Smooth muscle cell (in vitro differentiated cells): ENCODE measurements around the gene WDR73. TPM values are rescaled to one million over a fixed set of nuclear protein-coding genes. Genes with fewer than 3 reads are reported as not detected.
A peak's percentile ranks its signal among the peaks of the same experiment; 100 is the strongest.

Experiments
- DNase-seq: peaks from one replicate; lab custom pipeline; 2025; ENCODE audit not compliant: unreplicated experiment; lab: John Stamatoyannopoulos, UW
- H2AFZ ChIP-seq: fragments of 200-600 bp; sonication (generic); 2 replicates; pipeline ENCODE4 v1.6.0; 2016; ENCODE audit warnings: antibody characterized with exemption, low read depth, mild to moderate bottlenecking
- H3F3A ChIP-seq: fragments of 200-600 bp; sonication (generic); 2 replicates; pipeline ENCODE4 v1.6.0; 2017; ENCODE audit warnings: antibody characterized with exemption, low read depth
- H3K27ac ChIP-seq: fragments of 200-600 bp; sonication (generic); 2 replicates; pipeline ENCODE4 v1.5.1; 2016; ENCODE audit warnings: low read depth, mild to moderate bottlenecking
- H3K27me3 ChIP-seq: fragments of 200-600 bp; sonication (generic); 2 replicates; pipeline ENCODE4 v1.6.1; 2016; ENCODE audit warnings: low read depth, mild to moderate bottlenecking
- H3K36me3 ChIP-seq: fragments of 200-600 bp; sonication (generic); 2 replicates; pipeline ENCODE4 v1.5.1; 2016; ENCODE audit warnings: low read depth
- H3K4me1 ChIP-seq: fragments of 200-600 bp; sonication (generic); 2 replicates; pipeline ENCODE4 v1.5.1; 2016; ENCODE audit warnings: low read depth
- H3K4me2 ChIP-seq: fragments of 200-600 bp; sonication (generic); 2 replicates; pipeline ENCODE4 v1.6.0; 2016; ENCODE audit warnings: mild to moderate bottlenecking
- H3K4me3 ChIP-seq: fragments of 200-600 bp; sonication (generic); 2 replicates; pipeline ENCODE4 v1.5.1; 2016; ENCODE audit warnings: mild to moderate bottlenecking
- H3K79me2 ChIP-seq: fragments of 200-600 bp; sonication (generic); 2 replicates; pipeline ENCODE4 v1.6.0; 2016; ENCODE audit warnings: low read depth, mild to moderate bottlenecking
- H3K9ac ChIP-seq: fragments of 200-600 bp; sonication (generic); 2 replicates; pipeline ENCODE4 v1.6.0; 2016; ENCODE audit warnings: low read depth
- H3K9me3 ChIP-seq: fragments of 200-600 bp; sonication (generic); replicated peaks from 2 replicates; pipeline ENCODE4 v1.5.1; 2016; ENCODE audit warnings: low read depth
- H4K20me1 ChIP-seq: fragments of 200-600 bp; sonication (generic); 2 replicates; pipeline ENCODE4 v1.6.0; 2016; ENCODE audit warnings: low read depth
- CTCF ChIP-seq: fragments of 200-600 bp; sonication (generic); IDR thresholded peaks from 2 replicates; pipeline ENCODE4 v1.5.1; 2017; ENCODE audit warnings: borderline replicate concordance, mild to moderate bottlenecking, antibody characterized with exemption; ENCODE audit not compliant: insufficient read depth, poor library complexity, severe bottlenecking
- WGBS: methylation state at CpG from one replicate; pipeline ENCODE4 v1.1.7; 2016; ENCODE audit warnings: low lambda C conversion rate; 5-methylcytosine and 5-hydroxymethylcytosine counted together
- polyA plus RNA-seq: library from polyadenylated mRNA; unstranded; fragments of >200 nt; fragmentation: Nextera tagmentation; extraction: Ambion mirVana; gene quantifications from 2 replicates; pipeline ENCODE4 v1.2.1, GENCODE V29; 2016
- total RNA-seq: library from RNA; depleted of rRNA; stranded (reverse); fragments of >200 nt; gene quantifications from 2 replicates; pipeline ENCODE4 v1.2.3, GENCODE V29; 2014

The WDR73 gene
- total and polyA plus RNA-seq, 2 experiments from 2014 or later, result 12.3 to 19.4 TPM

- Histone ChIP-seq H3K27me3 (no peaks in the 10 kb centered on the region), H3K4me3 (peak within 1 kb of the TSS; percentile 67), H3F3A (no peaks in the 10 kb centered on the region), H3K9me3 (no peaks in the 10 kb centered on the region), H2AFZ (peak within 1 kb of the TSS; percentile 92), H3K36me3 (no peaks in the 10 kb centered on the region), H3K9ac (peak within 1 kb of the TSS; percentile 95), H3K27ac (peak within 1 kb of the TSS; percentile 46), H3K4me2 (peak within 1 kb of the TSS; percentile 94), H4K20me1 (peaks cover 38% of the 10 kb centered on the region), H3K4me1 (peaks cover 10% of the 10 kb centered on the region), H3K79me2 (peaks cover 6% of the 10 kb centered on the region)
- WGBS, result under 1% methylated on average over 68 of the region's 68 CpGs
- DNase-seq, result peak; percentile 82
- no peak for TF ChIP-seq CTCF
Measured at GRCh38 chr15:84600687-84601554, 53.2 kb downstream of the WDR73 start, which contains the start of gene ZSCAN2. ZSCAN2 (plus strand) TSS chr15:84601009; CDS start chr15:84603928, 2,919 bp downstream.

- H3K9me3 ChIP-seq, result no peaks in the 10 kb centered on the region
- peaks cover 6% of the 10 kb centered on the region for H3K79me2 ChIP-seq
- H2AFZ ChIP-seq, result peak overlapping the region; percentile 92
- no peak overlapping the region for H3K9ac ChIP-seq
- no peaks in the 10 kb centered on the region for H3K36me3 ChIP-seq
- H3K4me1 ChIP-seq, result peaks cover 10% of the 10 kb centered on the region
- no peaks in the 10 kb centered on the region for H3F3A ChIP-seq
- no peaks in the 10 kb centered on the region for H3K27me3 ChIP-seq
- TF ChIP-seq CTCF, result no peak
- peak; percentile 45 for DNase-seq
- H3K4me2 ChIP-seq, result peak overlapping the region; percentile 94
- peaks cover 32% of the 10 kb centered on the region for H4K20me1 ChIP-seq
- peak overlapping the region; percentile 67 for H3K4me3 ChIP-seq
- 10% methylated on average over 20 of the region's 20 CpGs for WGBS
- H3K27ac ChIP-seq, result no peak overlapping the region
Measured at GRCh38 chr15:84600331-84600686, 53.8 kb downstream of the WDR73 start.

- no peaks in the 10 kb centered on the region for H3K36me3 ChIP-seq
- DNase-seq, result no peak
- H3K9ac ChIP-seq, result no peak overlapping the region
- WGBS, result 91% methylated on average over 10 of the region's 10 CpGs
- H3F3A ChIP-seq, result no peaks in the 10 kb centered on the region
- peaks cover 6% of the 10 kb centered on the region for H3K79me2 ChIP-seq
- peaks cover 28% of the 10 kb centered on the region for H4K20me1 ChIP-seq
- no peak overlapping the region for H3K27ac ChIP-seq
- H3K27me3 ChIP-seq, result no peaks in the 10 kb centered on the region
- no peaks in the 10 kb centered on the region for H3K9me3 ChIP-seq
- TF ChIP-seq CTCF, result no peak
- peaks cover 10% of the 10 kb centered on the region for H3K4me1 ChIP-seq
- H3K4me3 ChIP-seq, result peak overlapping the region; percentile 67
- no peak overlapping the region for H2AFZ ChIP-seq
- peak overlapping the region; percentile 94 for H3K4me2 ChIP-seq
Measured at GRCh38 chr15:84599906-84600305, 54.2 kb downstream of the WDR73 start.
